Smooth muscle cell (in vitro differentiated cells): ENCODE results near the gene PKDCC. TPM values are rescaled to one million over a fixed set of nuclear protein-coding genes. Genes with fewer than 3 reads are reported as not detected.

ENCODE experiments used
- DNase-seq: peaks from one replicate; lab custom pipeline; 2025; ENCODE audit not compliant: unreplicated experiment; lab: John Stamatoyannopoulos, UW
- H2AFZ ChIP-seq: fragments of 200-600 bp; sonication (generic); 2 replicates; pipeline ENCODE4 v1.6.0; 2016; ENCODE audit warnings: antibody characterized with exemption, low read depth, mild to moderate bottlenecking
- H3F3A ChIP-seq: fragments of 200-600 bp; sonication (generic); 2 replicates; pipeline ENCODE4 v1.6.0; 2017; ENCODE audit warnings: antibody characterized with exemption, low read depth
- H3K27ac ChIP-seq: fragments of 200-600 bp; sonication (generic); 2 replicates; pipeline ENCODE4 v1.5.1; 2016; ENCODE audit warnings: low read depth, mild to moderate bottlenecking
- H3K27me3 ChIP-seq: fragments of 200-600 bp; sonication (generic); 2 replicates; pipeline ENCODE4 v1.6.1; 2016; ENCODE audit warnings: low read depth, mild to moderate bottlenecking
- H3K36me3 ChIP-seq: fragments of 200-600 bp; sonication (generic); 2 replicates; pipeline ENCODE4 v1.5.1; 2016; ENCODE audit warnings: low read depth
- H3K4me1 ChIP-seq: fragments of 200-600 bp; sonication (generic); 2 replicates; pipeline ENCODE4 v1.5.1; 2016; ENCODE audit warnings: low read depth
- H3K4me2 ChIP-seq: fragments of 200-600 bp; sonication (generic); 2 replicates; pipeline ENCODE4 v1.6.0; 2016; ENCODE audit warnings: mild to moderate bottlenecking
- H3K4me3 ChIP-seq: fragments of 200-600 bp; sonication (generic); 2 replicates; pipeline ENCODE4 v1.5.1; 2016; ENCODE audit warnings: mild to moderate bottlenecking
- H3K79me2 ChIP-seq: fragments of 200-600 bp; sonication (generic); 2 replicates; pipeline ENCODE4 v1.6.0; 2016; ENCODE audit warnings: low read depth, mild to moderate bottlenecking
- H3K9ac ChIP-seq: fragments of 200-600 bp; sonication (generic); 2 replicates; pipeline ENCODE4 v1.6.0; 2016; ENCODE audit warnings: low read depth
- H3K9me3 ChIP-seq: fragments of 200-600 bp; sonication (generic); replicated peaks from 2 replicates; pipeline ENCODE4 v1.5.1; 2016; ENCODE audit warnings: low read depth
- H4K20me1 ChIP-seq: fragments of 200-600 bp; sonication (generic); 2 replicates; pipeline ENCODE4 v1.6.0; 2016; ENCODE audit warnings: low read depth
- CTCF ChIP-seq: fragments of 200-600 bp; sonication (generic); IDR thresholded peaks from 2 replicates; pipeline ENCODE4 v1.5.1; 2017; ENCODE audit warnings: borderline replicate concordance, mild to moderate bottlenecking, antibody characterized with exemption; ENCODE audit not compliant: insufficient read depth, poor library complexity, severe bottlenecking
- WGBS: methylation state at CpG from one replicate; pipeline ENCODE4 v1.1.7; 2016; ENCODE audit warnings: low lambda C conversion rate; 5-methylcytosine and 5-hydroxymethylcytosine counted together
- polyA plus RNA-seq: library from polyadenylated mRNA; unstranded; fragments of >200 nt; fragmentation: Nextera tagmentation; extraction: Ambion mirVana; gene quantifications from 2 replicates; pipeline ENCODE4 v1.2.1, GENCODE V29; 2016
- total RNA-seq: library from RNA; depleted of rRNA; stranded (reverse); fragments of >200 nt; gene quantifications from 2 replicates; pipeline ENCODE4 v1.2.3, GENCODE V29; 2014

The PKDCC gene
- total and polyA plus RNA-seq, 2 experiments from 2014 or later = 12.2 to 15.2 TPM

DNA sequence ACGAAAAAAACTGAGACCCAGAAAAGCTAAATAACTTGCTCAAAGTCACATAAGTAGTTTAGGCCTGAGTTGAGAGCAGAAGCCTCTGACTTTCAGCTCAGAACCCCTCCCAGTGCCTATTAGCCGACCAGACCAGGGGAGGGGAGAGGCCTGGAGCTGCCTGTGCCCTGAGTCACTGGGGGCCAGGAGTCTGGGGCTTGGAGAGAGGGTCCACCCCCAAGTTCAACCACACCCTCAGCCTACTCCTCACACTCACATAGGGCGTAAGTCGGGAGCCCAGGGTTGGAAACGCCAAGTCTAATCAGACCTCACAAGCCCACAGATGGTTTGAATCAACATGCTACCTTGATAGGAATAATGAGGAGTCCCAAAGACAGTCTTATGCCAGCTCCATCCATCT is 12.6 kb upstream of the PKDCC start:
- Histone ChIP-seq H3K9me3 (no peaks in the 10 kb centered on the region), H3K36me3 (no peaks in the 10 kb centered on the region), H3K4me3 (no peak overlapping the region), H3K9ac (no peak overlapping the region), H3F3A (no peaks in the 10 kb centered on the region), H3K27me3 (no peaks in the 10 kb centered on the region), H2AFZ (no peak overlapping the region), H3K4me1 (peaks cover 19% of the 10 kb centered on the region), H3K4me2 (peak overlapping the region; percentile 27), H3K79me2 (no peaks in the 10 kb centered on the region), H3K27ac (no peak overlapping the region), H4K20me1 (no peaks in the 10 kb centered on the region)
- no peak for TF ChIP-seq CTCF
- no peak for DNase-seq
- 36% methylated on average over 5 of the region's 5 CpGs for WGBS

- no peaks in the 10 kb centered on the region for H3K27me3 ChIP-seq
- H4K20me1 ChIP-seq = no peaks in the 10 kb centered on the region
- H3K27ac ChIP-seq = no peak overlapping the region
- no peaks in the 10 kb centered on the region for H3K79me2 ChIP-seq
- H3K36me3 ChIP-seq = no peaks in the 10 kb centered on the region
- H2AFZ ChIP-seq = no peak overlapping the region
- H3K9me3 ChIP-seq = no peaks in the 10 kb centered on the region
- no peak overlapping the region for H3K4me3 ChIP-seq
- 85% methylated on average over 7 of the region's 7 CpGs for WGBS
- H3K9ac ChIP-seq = no peak overlapping the region
- no peak for DNase-seq
- H3K4me1 ChIP-seq = peaks cover 12% of the 10 kb centered on the region
- TF ChIP-seq CTCF = no peak
- no peak overlapping the region for H3K4me2 ChIP-seq
- no peaks in the 10 kb centered on the region for H3F3A ChIP-seq
Measured at GRCh38 chr2:42036413-42036812, 11.4 kb upstream of the PKDCC start.

GRCh38 chr2:42036940-42037339 is 10.9 kb upstream of the PKDCC start:
- Histone ChIP-seq H3K36me3 (no peaks in the 10 kb centered on the region), H3K9ac (no peak overlapping the region), H3K4me2 (no peak overlapping the region), H3K27me3 (no peaks in the 10 kb centered on the region), H2AFZ (no peak overlapping the region), H3F3A (no peaks in the 10 kb centered on the region), H4K20me1 (no peaks in the 10 kb centered on the region), H3K9me3 (no peaks in the 10 kb centered on the region), H3K79me2 (no peaks in the 10 kb centered on the region), H3K27ac (no peak overlapping the region), H3K4me1 (peaks cover 7% of the 10 kb centered on the region), H3K4me3 (no peak overlapping the region)
- 94% methylated on average over 8 of the region's 8 CpGs for WGBS
- no peak for DNase-seq
- TF ChIP-seq CTCF = no peak

GRCh38 chr2:42040643-42041278 is 7.1 kb upstream of the PKDCC start:
- Histone ChIP-seq H3K4me1 (peaks cover 14% of the 10 kb centered on the region), H3K27ac (no peak overlapping the region), H3K9ac (no peak overlapping the region), H3K4me2 (no peak overlapping the region), H3F3A (peaks cover 5% of the 10 kb centered on the region), H3K36me3 (no peaks in the 10 kb centered on the region), H3K9me3 (no peaks in the 10 kb centered on the region), H4K20me1 (no peaks in the 10 kb centered on the region), H2AFZ (no peak overlapping the region), H3K79me2 (no peaks in the 10 kb centered on the region), H3K4me3 (no peak overlapping the region), H3K27me3 (no peaks in the 10 kb centered on the region)
- no peak for DNase-seq
- no peak for TF ChIP-seq CTCF
- WGBS = 43% methylated on average over 9 of the region's 9 CpGs
